RWPE2 (cell line): ENCODE results near the gene ACTMAP.

ENCODE experiments used
- ATAC-seq: fragments of 200-7000 bp; cut with Tn5 transposase; 3 replicates; pipeline ENCODE4 v1.9.1; 2021; ENCODE audit warnings: low read depth
- DNase-seq: peaks from one replicate; pipeline ENCODE4 v3.0.0-alpha.2; 2020; ENCODE audit warnings: low spot score
- H3K27ac ChIP-seq: fragments of 450-650 bp; 2 replicates; pipeline ENCODE4 v1.5.1; 2017; ENCODE audit warnings: mild to moderate bottlenecking; ENCODE audit not compliant: poor library complexity, severe bottlenecking
- H3K27me3 ChIP-seq: fragments of 250-450 bp; sonication (Bioruptor Pico); 2 replicates; pipeline ENCODE4 v1.5.1; 2021; ENCODE audit warnings: mild to moderate bottlenecking, moderate library complexity; ENCODE audit not compliant: insufficient read depth, poor library complexity, severe bottlenecking
- H3K36me3 ChIP-seq: fragments of 250-450 bp; sonication (Bioruptor Pico); 2 replicates; pipeline ENCODE4 v1.5.1; 2020; ENCODE audit warnings: low read depth, mild to moderate bottlenecking, moderate library complexity
- H3K4me1 ChIP-seq: fragments of 250-450 bp; sonication (Bioruptor Pico); 2 replicates; pipeline ENCODE4 v1.5.1; 2021; ENCODE audit warnings: mild to moderate bottlenecking, moderate library complexity; ENCODE audit not compliant: insufficient read depth, poor library complexity, severe bottlenecking
- H3K4me3 ChIP-seq: fragments of 250-450 bp; sonication (Bioruptor Pico); 2 replicates; pipeline ENCODE4 v1.5.1; 2021; ENCODE audit warnings: mild to moderate bottlenecking, moderate library complexity; ENCODE audit not compliant: severe bottlenecking
- H3K9me3 ChIP-seq: fragments of 250-450 bp; sonication (Bioruptor Pico); 2 replicates; pipeline ENCODE4 v1.5.1; 2021; ENCODE audit warnings: mild to moderate bottlenecking, moderate library complexity; ENCODE audit not compliant: severe bottlenecking
- CTCF ChIP-seq: fragments of 450-650 bp; IDR thresholded peaks from one replicate; pipeline ENCODE4 v1.5.1; 2017; ENCODE audit warnings: mild to moderate bottlenecking, moderate library complexity; ENCODE audit not compliant: poor library complexity, severe bottlenecking

ACTMAP gene

GRCh38 chr19:40739871-40740703, 10.2 kb downstream of the ACTMAP start:
- H3K9me3 ChIP-seq: no peaks in the 10 kb centered on the region
- no peaks in the 10 kb centered on the region for H3K4me1 ChIP-seq
- DNase-seq: no peak
- no peak; the same call in 2 of the 3 replicates for ATAC-seq
- H3K4me3 ChIP-seq: no peak overlapping the region
- H3K27me3 ChIP-seq: no peaks in the 10 kb centered on the region
- H3K36me3 ChIP-seq: peaks cover 43% of the 10 kb centered on the region
- TF ChIP-seq CTCF: no peak
- H3K27ac ChIP-seq: no peak overlapping the region

- no peak overlapping the region for H3K4me3 ChIP-seq
- no peaks in the 10 kb centered on the region for H3K27me3 ChIP-seq
- ATAC-seq (no peak), DNase-seq (no peak)
- no peaks in the 10 kb centered on the region for H3K4me1 ChIP-seq
- TF ChIP-seq CTCF: no peak
- no peak overlapping the region for H3K27ac ChIP-seq
- H3K9me3 ChIP-seq: no peaks in the 10 kb centered on the region
- H3K36me3 ChIP-seq: peaks cover 52% of the 10 kb centered on the region
Observed at GRCh38 chr19:40739030-40739839, 11.0 kb downstream of the ACTMAP start.

- Histone ChIP-seq H3K27ac (no peak overlapping the region), H3K9me3 (no peaks in the 10 kb centered on the region), H3K27me3 (no peaks in the 10 kb centered on the region), H3K36me3 (peaks cover 72% of the 10 kb centered on the region), H3K4me3 (no peak overlapping the region), H3K4me1 (no peaks in the 10 kb centered on the region)
- no peak for TF ChIP-seq CTCF
- ATAC-seq (no peak), DNase-seq (no peak)
Observed at GRCh38 chr19:40737102-40737644, 13.1 kb downstream of the ACTMAP start.

- no peak overlapping the region for H3K27ac ChIP-seq
- no peaks in the 10 kb centered on the region for H3K27me3 ChIP-seq
- peaks cover 76% of the 10 kb centered on the region for H3K36me3 ChIP-seq
- TF ChIP-seq CTCF: no peak
- DNase-seq (no peak), ATAC-seq (no peak)
- H3K4me1 ChIP-seq: no peaks in the 10 kb centered on the region
- H3K9me3 ChIP-seq: no peaks in the 10 kb centered on the region
- H3K4me3 ChIP-seq: no peak overlapping the region
Observed at GRCh38 chr19:40736661-40737060, 13.6 kb downstream of the ACTMAP start.
